Activated CD8-positive, alpha-beta memory T cell treated with anti-CD3 and anti-CD28 coated beads, Interleukin-2, amount 10 ng/mL, durations not matched to agents 7 days and 5 days (primary cell): ENCODE data around the gene PARP9. TPM values are rescaled to one million over a fixed set of nuclear protein-coding genes. Genes with fewer than 3 reads are reported as not detected.
"Not testable (repeated sequence)": the region's sequence is repeated elsewhere in the genome, so short reads cannot be mapped to it uniquely, and the experiment has no call there.

Experiments used
- ATAC-seq: fragments of 150-1000 bp; cut with Tn5 transposase; one replicate; pipeline ENCODE4 v1.10.0; 2021; ENCODE audit warnings: moderate library complexity
- CTCF ChIA-PET: fragments of 350-600 bp; sonication (Branson Sonifier 250); formaldehyde crosslinking; loops from one replicate; lab custom pipeline; 2021; ENCODE audit warnings: antibody characterized with exemption; lab: Charles Lee
- DNase-seq: peaks from one replicate; pipeline ENCODE4 v3.0.0-alpha.2; 2020
- H3K27ac Mint-ChIP-seq: one replicate; pipeline ENCODE4 v1.8.0; 2021; ENCODE audit warnings: mild to moderate bottlenecking, mixed read lengths
- H3K27me3 Mint-ChIP-seq: one replicate; pipeline ENCODE4 v1.8.0; 2021; ENCODE audit warnings: mixed read lengths
- H3K36me3 Mint-ChIP-seq: one replicate; pipeline ENCODE4 v1.8.0; 2021; ENCODE audit warnings: mild to moderate bottlenecking, mixed read lengths
- H3K4me1 Mint-ChIP-seq: one replicate; pipeline ENCODE4 v1.8.0; 2021; ENCODE audit warnings: mixed read lengths
- H3K4me3 Mint-ChIP-seq: one replicate; pipeline ENCODE4 v1.8.0; 2021; ENCODE audit warnings: mild to moderate bottlenecking, moderate library complexity, mixed read lengths
- H3K9me3 Mint-ChIP-seq: one replicate; pipeline ENCODE4 v1.8.0; 2022; ENCODE audit warnings: low read depth, mixed read lengths
- total RNA-seq, 2 experiments: library from RNA; stranded (reverse); gene quantifications; one replicate each; pipeline ENCODE4 v1.2.3, GENCODE V29; 2021

Gene PARP9
- total RNA-seq, 2 experiments from 2014 or later = 91.8 to 147 TPM

DNA sequence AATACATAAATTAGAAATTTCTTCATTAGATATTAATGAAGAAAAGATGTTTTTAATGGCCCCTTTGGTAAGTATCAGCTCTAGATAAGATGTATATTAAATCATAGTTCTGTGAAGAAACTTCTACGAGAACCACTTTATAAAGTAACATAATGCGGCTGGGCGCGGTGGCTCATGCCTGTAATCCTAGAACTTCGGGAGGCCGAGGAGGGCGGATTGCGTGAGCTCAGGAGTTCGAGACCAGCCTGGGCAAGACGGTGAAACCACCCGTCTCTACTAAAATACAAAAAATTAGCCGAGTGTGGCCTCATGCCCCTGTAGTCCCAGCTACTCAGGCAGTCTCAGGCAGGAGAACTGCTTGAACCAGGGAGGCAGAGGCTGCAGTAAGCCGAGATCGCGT is 51.8 kb downstream of the PARP9 start:
- CTCF ChIA-PET = interaction anchor here (1.1 kb wide), 1 partner anchor 54 kb away, joined by 3 read pairs; no protein-coding TSS in a partner anchor
- no peak overlapping the region for H3K27ac Mint-ChIP-seq
- H3K36me3 Mint-ChIP-seq = peaks cover 9% of the 10 kb centered on the region
- H3K9me3 Mint-ChIP-seq = no peaks in the 10 kb centered on the region
- H3K27me3 Mint-ChIP-seq = no peaks in the 10 kb centered on the region
- no peak overlapping the region for H3K4me3 Mint-ChIP-seq
- peaks cover 41% of the 10 kb centered on the region for H3K4me1 Mint-ChIP-seq
- no peak for DNase-seq
- no peak for ATAC-seq

DNA sequence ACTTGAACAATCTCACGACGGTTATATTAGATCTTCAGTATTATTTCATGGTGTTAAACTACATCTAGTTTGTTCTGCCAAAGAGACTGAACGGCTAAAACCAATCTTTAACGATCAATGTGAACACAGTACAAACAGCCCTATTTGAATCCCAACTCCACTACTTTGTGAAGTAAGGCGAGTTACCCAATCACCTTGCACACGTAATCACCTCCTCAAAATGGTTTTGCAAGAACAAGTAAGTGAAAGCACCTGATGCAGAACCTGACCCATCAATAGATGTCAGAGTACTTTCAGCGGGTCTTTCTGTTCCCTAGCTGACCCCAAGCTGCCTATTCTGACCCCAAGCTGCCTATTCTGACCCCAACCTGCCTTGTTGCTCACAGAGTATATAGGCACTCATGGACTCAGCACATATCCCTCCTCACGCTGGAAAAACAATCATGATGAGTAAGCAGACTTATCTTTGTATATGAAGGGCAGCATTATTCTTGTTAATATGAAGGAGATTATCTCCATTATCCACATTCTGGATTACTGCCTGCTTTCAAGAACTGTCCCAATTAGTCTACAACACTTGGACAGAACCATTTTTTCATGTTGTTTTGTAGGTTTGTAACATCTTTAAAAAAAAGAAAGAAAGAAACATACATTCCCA is 53.1 kb downstream of the PARP9 start:
- H3K4me1 Mint-ChIP-seq = peaks cover 47% of the 10 kb centered on the region
- H3K4me3 Mint-ChIP-seq = no peak overlapping the region

DNA sequence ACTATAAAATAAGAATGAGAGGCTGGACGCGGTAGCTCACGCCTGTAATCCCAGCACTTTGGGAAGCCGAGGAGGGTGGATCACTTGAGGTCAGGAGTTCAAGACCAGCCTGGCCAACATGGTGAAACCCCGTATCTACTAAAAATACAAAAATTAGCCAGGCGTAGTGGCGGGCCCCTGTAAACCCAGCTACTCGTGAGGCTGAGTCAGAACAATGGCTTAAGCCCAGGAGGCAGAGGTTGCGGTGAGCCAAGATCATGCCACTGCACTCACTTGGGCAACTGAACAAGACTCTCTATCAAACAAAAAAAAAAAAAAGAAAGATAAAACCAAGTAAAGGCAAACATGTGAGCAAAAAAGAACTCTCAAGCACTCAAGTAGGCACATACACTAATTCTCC is 55.2 kb downstream of the PARP9 start:
- H3K9me3 Mint-ChIP-seq, DNase-seq, CTCF ChIA-PET, H3K27ac Mint-ChIP-seq, H3K27me3 Mint-ChIP-seq, ATAC-seq, H3K4me3 Mint-ChIP-seq: not testable (repeated sequence)
- Mint-ChIP-seq H3K4me1 (peaks cover 41% of the 10 kb centered on the region), H3K36me3 (peaks cover 22% of the 10 kb centered on the region)

More for the DNA sequence above, 53.1 kb downstream of the PARP9 start:
- Mint-ChIP-seq H3K27me3 (no peaks in the 10 kb centered on the region), H3K9me3 (no peaks in the 10 kb centered on the region), H3K36me3 (peaks cover 13% of the 10 kb centered on the region), H3K27ac (no peak overlapping the region)
- no peak for ATAC-seq
- DNase-seq = no peak
- CTCF ChIA-PET = interaction anchor here (1.4 to 1.7 kb wide), 2 partner anchors 24 to 127 kb away, joined by 3 to 4 read pairs; partner anchors contain the start of gene FAM162A

DNA sequence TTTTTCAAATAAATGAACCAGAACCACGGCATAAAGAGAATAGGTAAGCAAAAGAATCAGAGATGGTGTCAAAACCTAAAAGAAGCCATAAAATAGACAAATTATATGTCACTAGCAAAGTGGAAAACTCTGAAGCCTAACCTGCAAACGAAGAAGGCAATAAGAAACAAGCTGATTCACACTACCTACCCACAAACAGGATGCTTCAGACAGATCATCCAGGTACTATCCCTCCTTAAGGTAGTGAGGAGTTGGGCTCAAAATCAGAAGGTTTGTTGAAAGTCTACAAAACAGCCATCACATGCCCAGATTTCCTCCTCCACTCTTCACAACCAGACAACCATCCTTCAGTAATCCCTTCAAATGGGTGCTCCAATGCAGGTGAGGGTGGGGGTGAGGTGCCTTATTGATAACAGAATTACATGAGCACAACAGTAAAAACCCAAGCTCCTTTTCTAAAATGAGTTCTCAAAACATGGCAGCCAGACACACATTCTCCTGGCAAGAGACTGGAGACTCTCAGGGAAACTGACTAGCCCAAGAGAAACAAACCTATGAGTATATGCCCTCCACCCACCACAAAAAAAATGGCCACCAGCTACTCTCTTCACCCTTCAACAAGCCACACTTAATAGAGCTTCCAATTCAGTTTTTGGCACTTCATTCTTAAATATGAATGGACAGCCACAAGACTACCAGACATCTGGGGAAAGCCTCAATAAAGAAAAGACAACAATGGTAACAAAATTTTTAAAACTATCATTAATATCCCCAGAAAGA is 55.8 kb downstream of the PARP9 start:
- DNase-seq (no peak), ATAC-seq (no peak)
- Mint-ChIP-seq H3K4me3 (no peak overlapping the region), H3K27me3 (no peaks in the 10 kb centered on the region), H3K4me1 (peaks cover 38% of the 10 kb centered on the region), H3K36me3 (peaks cover 24% of the 10 kb centered on the region), H3K9me3 (no peaks in the 10 kb centered on the region), H3K27ac (no peak overlapping the region)
- CTCF ChIA-PET = no interaction called here

DNA sequence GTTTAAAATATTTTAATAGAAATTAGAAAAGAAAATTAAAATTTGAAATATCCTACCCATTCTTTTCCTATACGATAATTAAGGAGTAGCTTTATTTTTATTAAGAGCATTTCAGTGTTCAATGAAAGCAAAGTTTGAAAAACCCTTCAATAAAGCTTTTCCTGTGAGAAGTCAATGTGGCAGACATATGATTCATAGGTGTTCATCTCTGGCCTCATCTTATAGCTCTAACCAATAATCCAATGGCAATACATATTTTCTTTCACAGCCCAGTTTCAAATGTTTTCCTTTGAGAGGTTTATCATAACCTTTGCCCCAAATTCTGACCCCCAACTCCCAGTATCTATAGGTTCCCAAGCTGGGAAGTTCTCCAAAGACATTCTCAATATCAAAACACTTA is 57.6 kb downstream of the PARP9 start:
- Mint-ChIP-seq H3K4me3 (no peak overlapping the region), H3K27ac (no peak overlapping the region)
- CTCF ChIA-PET = interaction anchor here (1.6 kb wide), 1 partner anchor 12 kb away, joined by 4 read pairs; no protein-coding TSS in a partner anchor

DNA sequence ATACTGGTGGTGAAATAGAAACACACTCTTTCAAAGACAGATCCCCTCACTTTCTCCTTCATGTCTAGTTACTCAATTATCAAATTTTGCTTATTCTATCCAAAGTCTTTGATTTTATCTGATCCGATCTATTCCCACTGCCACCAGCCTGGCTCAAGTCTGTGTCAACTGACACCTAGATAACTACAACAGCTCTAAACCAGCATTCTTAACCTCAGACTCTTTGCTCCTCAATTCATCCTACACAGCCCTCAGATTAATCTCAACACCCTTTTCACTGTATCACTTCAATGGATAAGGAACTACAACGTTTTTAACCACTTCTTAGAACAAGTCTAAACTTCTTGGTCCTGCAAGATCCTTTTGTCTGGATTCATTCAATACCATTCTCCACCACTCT is 58.4 kb downstream of the PARP9 start:
- no peaks in the 10 kb centered on the region for H3K27me3 Mint-ChIP-seq
- H3K4me1 Mint-ChIP-seq = peaks cover 34% of the 10 kb centered on the region
- no peak for DNase-seq
- H3K9me3 Mint-ChIP-seq = no peaks in the 10 kb centered on the region
- H3K4me3 Mint-ChIP-seq = no peak overlapping the region
- H3K36me3 Mint-ChIP-seq = peaks cover 24% of the 10 kb centered on the region
- no peak for ATAC-seq
- CTCF ChIA-PET = interaction anchor here (1.6 kb wide), 1 partner anchor 13 kb away, joined by 4 read pairs; no protein-coding TSS in a partner anchor
- no peak overlapping the region for H3K27ac Mint-ChIP-seq

More for the DNA sequence above, 57.6 kb downstream of the PARP9 start:
- no peak for ATAC-seq
- H3K4me1 Mint-ChIP-seq = peaks cover 34% of the 10 kb centered on the region
- H3K36me3 Mint-ChIP-seq = peaks cover 26% of the 10 kb centered on the region
- no peak for DNase-seq
- H3K9me3 Mint-ChIP-seq = no peaks in the 10 kb centered on the region
- no peaks in the 10 kb centered on the region for H3K27me3 Mint-ChIP-seq

DNA sequence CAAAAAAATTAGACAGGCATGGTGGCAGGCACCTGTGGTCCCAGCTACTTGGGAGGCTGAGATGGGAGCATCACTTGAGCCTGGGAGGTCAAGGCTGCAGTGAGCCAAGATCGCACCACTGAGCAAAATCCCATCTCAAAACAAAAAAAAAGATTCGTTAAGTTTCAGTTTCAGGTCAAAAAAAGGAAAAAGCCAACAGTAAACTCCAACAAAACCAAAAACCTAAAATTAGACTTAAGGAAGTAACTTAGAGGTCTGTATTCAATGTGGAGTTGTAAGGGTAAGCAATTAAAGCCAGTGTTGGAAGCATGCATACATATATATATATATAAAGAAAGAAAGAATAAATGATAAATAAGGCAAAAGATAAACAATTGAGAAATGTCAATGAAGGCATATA is 61.2 kb downstream of the PARP9 start:
- Mint-ChIP-seq H3K36me3 (peaks cover 23% of the 10 kb centered on the region), H3K27ac (no peak overlapping the region), H3K4me1 (peaks cover 34% of the 10 kb centered on the region), H3K9me3 (no peaks in the 10 kb centered on the region), H3K4me3 (no peak overlapping the region), H3K27me3 (peaks cover 3% of the 10 kb centered on the region)
- ATAC-seq (no peak), DNase-seq (no peak)
- CTCF ChIA-PET = no interaction called here

DNA sequence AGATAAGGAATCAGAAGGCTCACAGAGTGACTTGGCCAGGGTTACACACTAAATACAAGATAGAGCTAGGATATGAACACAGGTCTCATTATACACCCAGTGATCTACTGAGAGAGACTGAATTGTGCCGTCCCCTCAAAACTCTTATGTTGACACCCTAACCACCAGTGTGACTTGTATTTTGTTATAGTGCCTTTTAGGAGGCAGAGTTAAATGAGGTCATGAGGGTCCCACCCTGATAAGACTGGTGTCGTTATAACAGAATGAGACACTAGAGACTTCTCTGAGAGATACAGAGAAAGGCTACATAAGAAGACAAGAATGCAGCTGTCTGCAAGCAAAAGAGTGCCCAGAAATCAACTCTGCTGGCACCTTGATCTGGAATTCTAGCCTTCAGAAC is 62.0 kb downstream of the PARP9 start:
- peaks cover 39% of the 10 kb centered on the region for H3K4me1 Mint-ChIP-seq
- H3K36me3 Mint-ChIP-seq = peaks cover 25% of the 10 kb centered on the region
- H3K9me3 Mint-ChIP-seq = no peaks in the 10 kb centered on the region
- H3K27me3 Mint-ChIP-seq = peaks cover 3% of the 10 kb centered on the region
- no peak overlapping the region for H3K27ac Mint-ChIP-seq
- no peak for DNase-seq
- no peak overlapping the region for H3K4me3 Mint-ChIP-seq
- no peak for ATAC-seq
- CTCF ChIA-PET = interaction anchor here (1.5 kb wide), 1 partner anchor 13 kb away, joined by 3 read pairs; the partner anchor contains the start of gene KPNA1

DNA sequence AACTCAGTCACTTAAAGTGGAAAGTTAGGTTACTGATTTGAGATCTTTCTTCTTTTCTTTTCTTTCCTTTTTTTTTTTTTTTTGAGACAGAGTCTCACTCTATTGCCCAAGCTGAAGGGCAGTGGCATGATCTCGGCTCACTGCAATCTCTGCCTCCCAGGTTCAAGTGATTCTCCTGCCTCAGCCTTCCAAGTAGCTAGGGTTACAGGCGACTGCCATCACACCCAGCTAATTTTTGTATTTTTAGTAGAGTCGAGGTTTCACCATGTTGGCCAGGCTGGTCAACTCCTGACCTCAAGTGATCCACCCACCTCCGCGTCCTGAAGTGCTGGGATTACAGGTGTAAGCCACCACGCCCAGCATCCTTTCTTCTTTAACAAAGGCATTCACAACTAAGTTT is 63.1 kb downstream of the PARP9 start:
- peaks cover 26% of the 10 kb centered on the region for H3K36me3 Mint-ChIP-seq
- not testable (repeated sequence) for H3K4me3 Mint-ChIP-seq, ATAC-seq, H3K27me3 Mint-ChIP-seq, DNase-seq, H3K27ac Mint-ChIP-seq, H3K9me3 Mint-ChIP-seq
- CTCF ChIA-PET = interaction anchor here (0.9 to 1.5 kb wide), 2 partner anchors 14 kb away, joined by 3 read pairs; partner anchors contain the start of gene KPNA1
- peaks cover 41% of the 10 kb centered on the region for H3K4me1 Mint-ChIP-seq

DNA sequence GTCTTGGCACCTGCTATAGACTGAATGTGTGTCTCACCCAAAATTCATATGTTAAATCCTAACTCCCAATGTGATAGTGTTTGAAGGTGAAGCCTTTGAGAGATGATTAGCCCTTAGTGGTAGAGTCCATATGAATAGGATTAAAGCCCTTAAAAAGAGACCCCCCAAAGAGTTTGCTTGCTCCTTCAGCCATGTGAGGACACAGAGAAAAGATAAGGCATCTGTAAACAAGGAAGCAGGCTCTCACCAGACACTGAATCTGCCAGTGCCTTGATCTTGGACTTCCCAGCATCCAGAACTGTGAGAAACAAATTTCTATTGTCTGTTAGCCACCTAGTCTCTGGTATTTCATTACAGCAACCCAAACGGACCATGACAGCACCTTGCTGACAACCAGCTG is 65.9 kb downstream of the PARP9 start:
- no peak for DNase-seq
- peaks cover 3% of the 10 kb centered on the region for H3K27me3 Mint-ChIP-seq
- no peak for ATAC-seq
- H3K27ac Mint-ChIP-seq = no peak overlapping the region
- CTCF ChIA-PET = interaction anchor here (1.2 kb wide), 2 partner anchors 10 to 181 kb away, joined by 3 to 4 read pairs; no protein-coding TSS in a partner anchor
- H3K4me3 Mint-ChIP-seq = no peak overlapping the region
- H3K36me3 Mint-ChIP-seq = peaks cover 28% of the 10 kb centered on the region
- no peaks in the 10 kb centered on the region for H3K9me3 Mint-ChIP-seq
- peaks cover 37% of the 10 kb centered on the region for H3K4me1 Mint-ChIP-seq

DNA sequence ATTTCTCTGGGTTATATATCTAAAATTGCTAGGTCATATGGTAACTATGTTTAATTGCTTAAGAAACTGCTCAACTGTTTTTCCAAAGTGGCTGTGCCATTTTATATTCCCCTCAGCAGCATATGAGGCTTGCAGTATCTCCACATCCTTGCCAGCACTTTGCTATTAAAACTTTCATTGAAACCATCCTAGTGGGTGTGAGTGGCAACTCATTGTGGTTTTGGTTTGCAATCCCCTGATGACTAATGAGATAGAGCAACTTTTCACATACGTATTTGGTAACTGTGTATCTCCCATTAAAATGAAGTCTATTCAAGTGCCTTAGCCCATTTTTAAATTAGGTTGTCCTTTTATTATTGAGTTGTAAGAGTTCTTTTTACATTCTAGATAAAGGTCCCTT is 66.7 kb downstream of the PARP9 start:
- DNase-seq = peak; percentile 64
- peak; percentile 88 for ATAC-seq
- Mint-ChIP-seq H3K36me3 (peaks cover 35% of the 10 kb centered on the region), H3K4me1 (peaks cover 34% of the 10 kb centered on the region), H3K9me3 (no peaks in the 10 kb centered on the region), H3K27me3 (peaks cover 3% of the 10 kb centered on the region), H3K27ac (no peak overlapping the region), H3K4me3 (no peak overlapping the region)
- CTCF ChIA-PET = interaction anchor here (1.5 kb wide), 1 partner anchor 9 kb away, joined by 4 read pairs; no protein-coding TSS in a partner anchor

DNA sequence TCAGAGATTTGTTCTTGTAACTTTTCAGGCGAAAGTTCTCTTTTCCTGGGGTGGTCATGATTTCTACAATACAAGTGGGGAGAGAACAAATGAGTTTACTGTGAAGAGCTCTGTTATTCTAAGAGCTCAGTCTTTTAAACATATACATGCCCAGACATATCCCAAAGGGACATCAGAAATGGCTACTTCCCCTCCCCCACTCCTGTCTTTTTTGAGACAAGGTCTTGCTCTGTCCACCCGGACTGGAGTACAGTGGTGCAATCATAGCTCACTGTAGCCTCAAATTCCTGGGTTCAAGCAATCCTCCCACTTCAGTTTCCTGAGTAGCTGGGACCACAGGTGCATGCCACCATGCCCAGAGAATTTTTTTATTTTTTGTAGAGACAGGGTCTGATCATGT is 67.6 kb downstream of the PARP9 start:
- Mint-ChIP-seq H3K36me3 (peaks cover 37% of the 10 kb centered on the region), H3K4me1 (peaks cover 31% of the 10 kb centered on the region), H3K4me3 (no peak overlapping the region), H3K27ac (no peak overlapping the region), H3K27me3 (peaks cover 3% of the 10 kb centered on the region), H3K9me3 (no peaks in the 10 kb centered on the region)
- no peak for ATAC-seq
- CTCF ChIA-PET = interaction anchor here (0.9 to 1.5 kb wide), 2 partner anchors 8 to 18 kb away, joined by 4 read pairs; no protein-coding TSS in a partner anchor
- no peak for DNase-seq

DNA sequence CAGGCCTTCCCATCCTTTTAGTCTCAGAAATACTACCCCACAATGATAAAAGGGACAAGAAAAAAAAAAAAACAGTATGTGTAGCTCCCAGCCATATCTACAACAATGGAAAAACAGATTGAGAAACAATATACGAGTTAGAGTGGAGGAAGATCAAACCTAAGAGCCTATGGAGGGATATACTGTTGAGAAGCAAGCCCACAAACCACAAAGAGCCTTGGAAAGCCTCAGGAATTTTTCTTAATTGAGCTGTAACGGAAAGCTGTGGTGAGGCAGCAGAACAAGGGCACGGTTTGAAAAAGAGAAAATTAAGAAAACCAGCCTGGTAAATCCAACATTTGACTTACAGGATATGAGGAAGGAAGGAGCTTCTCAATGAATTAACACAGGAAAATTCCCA is 70.8 kb downstream of the PARP9 start:
- no peak overlapping the region for H3K4me3 Mint-ChIP-seq
- no peak for ATAC-seq
- H3K4me1 Mint-ChIP-seq = peaks cover 26% of the 10 kb centered on the region
- H3K27ac Mint-ChIP-seq = no peak overlapping the region
- H3K9me3 Mint-ChIP-seq = no peaks in the 10 kb centered on the region
- CTCF ChIA-PET = interaction anchor here (1.7 kb wide), 1 partner anchor 10 kb away, joined by 4 read pairs; no protein-coding TSS in a partner anchor
- DNase-seq = no peak
- no peaks in the 10 kb centered on the region for H3K27me3 Mint-ChIP-seq
- peaks cover 41% of the 10 kb centered on the region for H3K36me3 Mint-ChIP-seq
